GM06990 (cell line): ENCODE results near the gene MMS22L.

Experiments used
- DNase-seq: peaks from one replicate; pipeline ENCODE4 v3.0.0-alpha.2; 2011; ENCODE audit not compliant: insufficient read length; ENCODE audit errors: extremely low read depth
- H3K27me3 ChIP-seq: replicated peaks from 2 replicates; pipeline ENCODE4 v1.6.0; 2011; ENCODE audit warnings: low read length; ENCODE audit not compliant: control insufficient read depth, insufficient read depth
- H3K36me3 ChIP-seq: 2 replicates; pipeline ENCODE4 v1.5.1; 2011; ENCODE audit warnings: low read length; ENCODE audit not compliant: control insufficient read depth, insufficient read depth
- H3K4me3 ChIP-seq: replicated peaks from 2 replicates; pipeline ENCODE4 v1.5.1; 2011; ENCODE audit warnings: low read depth, mild to moderate bottlenecking, control low read depth, low read length
- TF ChIP-seq, protein P1 (sequence below): IDR thresholded peaks from 2 replicates; pipeline ENCODE4 v1.5.1; 2011; ENCODE audit warnings: low read length, control low read depth, mild to moderate bottlenecking, inconsistent platforms; ENCODE audit not compliant: insufficient read depth, poor library complexity, severe bottlenecking

Gene MMS22L

DNA sequence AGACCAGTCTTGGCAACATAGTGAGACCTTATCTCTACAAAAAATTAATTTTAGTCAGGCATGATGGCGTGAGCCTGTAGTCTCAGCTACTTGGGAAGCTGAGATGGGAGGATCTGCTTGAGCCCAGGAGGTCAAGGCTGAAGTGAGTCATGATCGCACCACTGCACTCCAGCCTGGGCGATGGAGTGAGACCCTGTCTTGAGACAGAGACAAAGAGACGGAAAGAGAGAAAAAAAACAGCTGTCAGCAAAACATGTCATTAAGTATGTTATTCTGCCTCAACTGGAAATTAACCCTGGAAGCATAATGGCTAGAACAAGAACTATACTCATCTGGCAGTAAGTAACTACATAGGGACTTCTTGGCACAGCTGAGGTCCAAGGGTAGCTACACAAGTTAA lies 7.2 kb downstream of the MMS22L start:
- DNase-seq = no peak
- H3K36me3 ChIP-seq = no peaks in the 10 kb centered on the region; the same call in 1 of the 2 replicates
- TF ChIP-seq, protein P1, sequence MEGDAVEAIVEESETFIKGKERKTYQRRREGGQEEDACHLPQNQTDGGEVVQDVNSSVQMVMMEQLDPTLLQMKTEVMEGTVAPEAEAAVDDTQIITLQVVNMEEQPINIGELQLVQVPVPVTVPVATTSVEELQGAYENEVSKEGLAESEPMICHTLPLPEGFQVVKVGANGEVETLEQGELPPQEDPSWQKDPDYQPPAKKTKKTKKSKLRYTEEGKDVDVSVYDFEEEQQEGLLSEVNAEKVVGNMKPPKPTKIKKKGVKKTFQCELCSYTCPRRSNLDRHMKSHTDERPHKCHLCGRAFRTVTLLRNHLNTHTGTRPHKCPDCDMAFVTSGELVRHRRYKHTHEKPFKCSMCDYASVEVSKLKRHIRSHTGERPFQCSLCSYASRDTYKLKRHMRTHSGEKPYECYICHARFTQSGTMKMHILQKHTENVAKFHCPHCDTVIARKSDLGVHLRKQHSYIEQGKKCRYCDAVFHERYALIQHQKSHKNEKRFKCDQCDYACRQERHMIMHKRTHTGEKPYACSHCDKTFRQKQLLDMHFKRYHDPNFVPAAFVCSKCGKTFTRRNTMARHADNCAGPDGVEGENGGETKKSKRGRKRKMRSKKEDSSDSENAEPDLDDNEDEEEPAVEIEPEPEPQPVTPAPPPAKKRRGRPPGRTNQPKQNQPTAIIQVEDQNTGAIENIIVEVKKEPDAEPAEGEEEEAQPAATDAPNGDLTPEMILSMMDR = no peak

DNA sequence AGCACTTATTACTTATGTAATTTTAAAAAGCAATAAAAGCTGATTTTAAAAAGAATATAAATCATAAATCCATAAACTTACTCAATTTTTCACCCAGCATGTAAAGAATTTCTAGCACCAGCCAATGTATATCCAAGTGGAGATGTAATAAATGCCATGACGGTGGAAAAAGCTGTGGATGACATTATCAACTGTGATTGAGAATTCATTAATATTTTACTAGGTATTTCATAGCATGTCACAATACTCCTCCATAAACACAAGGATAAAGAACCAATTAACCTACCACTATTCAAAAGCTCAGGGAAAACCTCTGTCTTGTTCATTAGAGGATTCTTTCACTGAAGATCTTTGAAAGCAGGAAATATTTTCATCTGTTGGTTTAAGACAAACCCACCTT lies 13.2 kb downstream of the MMS22L start:
- TF ChIP-seq, protein P1 = no peak
- Histone ChIP-seq H3K36me3 (peaks cover 2% of the 10 kb centered on the region; the same call in 1 of the 2 replicates), H3K27me3 (no peaks in the 10 kb centered on the region), H3K4me3 (no peak overlapping the region)
- DNase-seq = no peak

More for the DNA sequence above, 7.2 kb downstream of the MMS22L start:
- no peak overlapping the region for H3K4me3 ChIP-seq
- H3K27me3 ChIP-seq = no peaks in the 10 kb centered on the region

- DNase-seq = no peak
- H3K36me3 ChIP-seq = peaks cover 2% of the 10 kb centered on the region; the same call in 1 of the 2 replicates
- TF ChIP-seq, protein P1 = no peak
- H3K4me3 ChIP-seq = no peak overlapping the region
- H3K27me3 ChIP-seq = no peaks in the 10 kb centered on the region
These were observed 20.3 kb downstream of the MMS22L start for GRCh38 chr6:97262676-97263075.

DNA sequence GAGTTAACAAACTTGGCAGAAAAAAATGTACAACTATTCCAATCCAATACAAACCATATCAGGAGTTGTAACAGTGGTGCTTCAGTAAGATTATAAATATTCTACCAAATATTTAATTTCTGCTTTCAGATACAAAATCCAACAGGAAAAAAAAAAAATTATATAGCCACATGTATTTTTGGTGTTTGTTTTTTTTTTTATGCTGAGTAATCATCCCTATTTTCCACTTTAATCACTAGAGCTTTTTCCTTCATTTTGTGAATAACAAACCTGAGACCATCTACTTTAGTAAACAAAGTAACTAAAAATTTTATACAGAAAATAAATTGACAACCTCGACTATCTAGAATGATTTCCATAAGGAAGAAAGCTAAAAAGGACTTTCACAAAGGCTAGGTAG lies 36.2 kb downstream of the MMS22L start:
- H3K4me3 ChIP-seq = no peak overlapping the region
- DNase-seq = no peak
- no peaks in the 10 kb centered on the region for H3K27me3 ChIP-seq
- TF ChIP-seq, protein P1 = no peak
- peaks cover 2% of the 10 kb centered on the region for H3K36me3 ChIP-seq

GRCh38 chr6:97240222-97240621 lies 42.8 kb downstream of the MMS22L start:
- no peak for DNase-seq
- H3K27me3 ChIP-seq = no peaks in the 10 kb centered on the region
- no peak overlapping the region for H3K4me3 ChIP-seq
- TF ChIP-seq, protein P1 = no peak
- H3K36me3 ChIP-seq = peaks cover 2% of the 10 kb centered on the region

GRCh38 chr6:97231911-97232310 lies 51.1 kb downstream of the MMS22L start:
- DNase-seq = no peak
- TF ChIP-seq, protein P1 = no peak
- Histone ChIP-seq H3K36me3 (no peaks in the 10 kb centered on the region), H3K27me3 (no peaks in the 10 kb centered on the region), H3K4me3 (no peak overlapping the region)
